Keratinocyte (primary cell): ENCODE data around the gene DACT2. TPM values are rescaled to one million over a fixed set of nuclear protein-coding genes. Genes with fewer than 3 reads are reported as not detected.

ENCODE experiments used
- DNase-seq: peaks from one replicate; pipeline ENCODE4 v3.0.0-alpha.2; 2011; ENCODE audit warnings: low read depth, missing footprints, low spot score
- FAIRE-seq: peaks from 2 replicates; lab custom pipeline; 2011; peaks lifted over from hg19 to GRCh38; lab: Jason Lieb, UNC
- H2AFZ ChIP-seq: 2 replicates; pipeline ENCODE4 v1.6.0; 2012; ENCODE audit warnings: low read length, control low read depth, inconsistent platforms; ENCODE audit not compliant: control insufficient read depth
- H3K27ac ChIP-seq: 2 replicates; pipeline ENCODE4 v1.5.1; 2011; ENCODE audit warnings: low read length; ENCODE audit not compliant: control insufficient read depth, insufficient read depth
- H3K27me3 ChIP-seq: 3 replicates; pipeline ENCODE4 v1.6.0; 2011; ENCODE audit warnings: low read length; ENCODE audit not compliant: control insufficient read depth, insufficient read depth; ENCODE audit errors: extremely low read depth
- H3K36me3 ChIP-seq, 2 experiments: 2 replicates in 1 of 2; 3 replicates in 1 of 2; pipeline ENCODE4 v1.5.1; 2011; ENCODE audit warnings: low read length in 2 of 2, mild to moderate bottlenecking in 1 of 2; ENCODE audit not compliant: control insufficient read depth in 2 of 2, insufficient read depth in 2 of 2; ENCODE audit errors: extremely low read depth in 1 of 2
- H3K4me1 ChIP-seq: 3 replicates; pipeline ENCODE4 v1.5.1; 2011; ENCODE audit warnings: low read length; ENCODE audit not compliant: control insufficient read depth, insufficient read depth; ENCODE audit errors: extremely low read depth
- H3K4me2 ChIP-seq: 3 replicates; pipeline ENCODE4 v1.6.0; 2011; ENCODE audit warnings: low read depth, low read length; ENCODE audit not compliant: control insufficient read depth, insufficient read depth; ENCODE audit errors: extremely low read depth
- H3K4me3 ChIP-seq, 3 experiments: fragments of 200-600 bp in 1 of 3; sonication (generic) in 1 of 3; 2 replicates in 2 of 3; 3 replicates in 1 of 3; pipeline ENCODE4 v1.5.1; 2011 to 2016; ENCODE audit warnings: low read length in 3 of 3, mild to moderate bottlenecking in 3 of 3, control low read depth in 2 of 3, inconsistent platforms in 1 of 3, low read depth in 1 of 3, mixed read lengths in 1 of 3, mixed run types in 1 of 3, moderate library complexity in 1 of 3; ENCODE audit not compliant: control insufficient read depth in 2 of 3, insufficient read depth in 2 of 3; ENCODE audit errors: extremely low read depth in 1 of 3
- H3K79me2 ChIP-seq: 2 replicates; pipeline ENCODE4 v1.6.0; 2012; ENCODE audit warnings: low read length; ENCODE audit not compliant: control insufficient read depth, insufficient read depth
- H3K9ac ChIP-seq: 3 replicates; pipeline ENCODE4 v1.6.0; 2011; ENCODE audit warnings: low read length; ENCODE audit not compliant: control insufficient read depth, insufficient read depth; ENCODE audit errors: extremely low read depth
- H3K9me1 ChIP-seq: 3 replicates; pipeline ENCODE4 v1.6.0; 2011; ENCODE audit warnings: low read length; ENCODE audit not compliant: control insufficient read depth, insufficient read depth; ENCODE audit errors: extremely low read depth
- H3K9me3 ChIP-seq: 2 replicates; pipeline ENCODE4 v1.5.1; 2012; ENCODE audit warnings: low read depth, low read length; ENCODE audit not compliant: control insufficient read depth
- H4K20me1 ChIP-seq: 3 replicates; pipeline ENCODE4 v1.6.0; 2011; ENCODE audit warnings: low read length; ENCODE audit not compliant: control insufficient read depth, insufficient read depth; ENCODE audit errors: extremely low read depth
- CTCF ChIP-seq, 3 experiments: IDR thresholded peaks in 1 of 3; conservative IDR thresholded peaks in 1 of 3; optimal IDR thresholded peaks in 1 of 3; 2 replicates in 2 of 3; 3 replicates in 1 of 3; pipeline versions ENCODE3 to v1.5.1; 2011; ENCODE audit warnings: low read length in 3 of 3, mild to moderate bottlenecking in 3 of 3, moderate library complexity in 2 of 3, control low read depth in 1 of 3, inconsistent platforms in 1 of 3; ENCODE audit not compliant: insufficient read depth in 2 of 3; ENCODE audit errors: extremely low read depth in 1 of 3
- EZH2 ChIP-seq: IDR thresholded peaks from one replicate; pipeline ENCODE4 v1.6.1; 2012; ENCODE audit warnings: inconsistent platforms, mild to moderate bottlenecking, low read length, moderate library complexity
- dilution Hi-C: fragments of 300-500 bp; cut with MboI; formaldehyde crosslinking; loops from one replicate; pipeline ENCODE4 v1.7.0; 2020; ENCODE audit warnings: low sequenced_read_pairs; ENCODE audit not compliant: extremely low pct_ligation_motif_present
- polyA plus RNA-seq, 5 experiments: library from polyadenylated mRNA; depleted of rRNA in 3 of 5; stranded (reverse) in 3 of 5; stranded (forward) in 1 of 5; unstranded in 1 of 5; fragments of >200 nt; gene quantifications; 1 replicate in 1 of 5; 2 replicates in 3 of 5; 3 replicates in 1 of 5; pipeline versions ENCODE4 v1.2.1 to v1.2.3, GENCODE V29; 2011 to 2012; ENCODE audit warnings: missing spikeins in 2 of 5, low read depth in 1 of 5, low replicate concordance in 1 of 5

DACT2 gene
- polyA plus RNA-seq, 1 donor (not counting 4 experiments of a cell fraction or from before 2014, with no cell fraction given) = 0.09 TPM

GRCh38 chr6:168363302-168363701 is 43.7 kb upstream of the DACT2 start:
- H3K36me3 ChIP-seq = no peaks in the 10 kb centered on the region
- H3K9me3 ChIP-seq = no peaks in the 10 kb centered on the region
- no peak overlapping the region for H3K4me2 ChIP-seq
- H3K4me3 ChIP-seq = no peak overlapping the region
- H3K27me3 ChIP-seq = no peaks in the 10 kb centered on the region
- H3K27ac ChIP-seq = no peak overlapping the region
- no peaks in the 10 kb centered on the region for H3K4me1 ChIP-seq
- no peaks in the 10 kb centered on the region for H3K79me2 ChIP-seq
- no peaks in the 10 kb centered on the region for H4K20me1 ChIP-seq
- DNase-seq = no peak
- H2AFZ ChIP-seq = no peak overlapping the region
- dilution Hi-C loops = no loop called here
- H3K9ac ChIP-seq = no peak overlapping the region
- TF ChIP-seq CTCF (optimal IDR thresholded peaks at IDR 0.05 in 1 of 3, IDR thresholded peaks at IDR 0.05 in 1 of 3, conservative IDR thresholded peaks at IDR 0.05 in 1 of 3; ENCODE audit: extremely low read depth in 1 of 3, insufficient read depth in 2 of 3, low read length in 3 of 3) (no peak), EZH2 (no peak)
- no peak for FAIRE-seq
- no peaks in the 10 kb centered on the region for H3K9me1 ChIP-seq

GRCh38 chr6:168362276-168362990 is 42.9 kb upstream of the DACT2 start:
- dilution Hi-C loops = no loop called here
- Histone ChIP-seq H3K9me3 (no peaks in the 10 kb centered on the region), H3K9me1 (no peaks in the 10 kb centered on the region), H3K27me3 (no peaks in the 10 kb centered on the region), H3K4me2 (no peak overlapping the region), H4K20me1 (no peaks in the 10 kb centered on the region), H2AFZ (no peak overlapping the region), H3K36me3 (no peaks in the 10 kb centered on the region), H3K4me1 (no peaks in the 10 kb centered on the region), H3K27ac (no peak overlapping the region), H3K9ac (no peak overlapping the region), H3K4me3 (no peak overlapping the region), H3K79me2 (no peaks in the 10 kb centered on the region)
- TF ChIP-seq CTCF (optimal IDR thresholded peaks at IDR 0.05 in 1 of 3, IDR thresholded peaks at IDR 0.05 in 1 of 3, conservative IDR thresholded peaks at IDR 0.05 in 1 of 3; ENCODE audit: extremely low read depth in 1 of 3, insufficient read depth in 2 of 3, low read length in 3 of 3) = no peak
- TF ChIP-seq EZH2 = no peak
- no peak for DNase-seq
- FAIRE-seq = no peak
